Upper lobe of left lung (tissue), 4 donors: ENCODE results near the gene PSEN1.

Source experiments
- CTCF ChIP-seq, 6 experiments: fragments of 450-650 bp in 4 of 6; fragments of 200-600 bp in 2 of 6; sonication (generic) in 2 of 6; IDR thresholded peaks; one replicate each; pipeline ENCODE4 v1.5.1; 2016 to 2019; ENCODE audit warnings: antibody characterized with exemption in 6 of 6
- EP300 ChIP-seq, 4 donors: sonication (generic); formaldehyde crosslinking; IDR thresholded peaks; one replicate each; pipeline ENCODE4 v1.5.1; 2017; ENCODE audit warnings: antibody characterized with exemption in 4 of 4, control low read depth in 2 of 4
- POLR2A ChIP-seq, 4 donors: fragments of 450-650 bp; IDR thresholded peaks; one replicate each; pipeline ENCODE4 v1.5.1; 2016 to 2017; ENCODE audit warnings: antibody characterized with exemption in 4 of 4, mild to moderate bottlenecking in 2 of 4
- POLR2AphosphoS5 ChIP-seq, 2 donors: sonication (generic); formaldehyde crosslinking; IDR thresholded peaks; one replicate each; pipeline ENCODE4 v1.5.1; 2017; ENCODE audit warnings: antibody characterized with exemption in 2 of 2

GRCh38 chr14:73216030-73216429 lies 79.7 kb downstream of the PSEN1 start:
- TF ChIP-seq CTCF (IDR thresholded peaks at IDR 0.05): no peak
- no peak for TF ChIP-seq EP300 (IDR thresholded peaks at IDR 0.05)
- no peak for TF ChIP-seq POLR2A (IDR thresholded peaks at IDR 0.05)
- TF ChIP-seq POLR2AphosphoS5 (IDR thresholded peaks at IDR 0.05): no peak
